GM21619 (cell line): Measurements from ENCODE around the gene BRD3.

Experiments
- ATAC-seq: cut with Tn5 transposase; IDR thresholded peaks from one replicate; pipeline ENCODE4 v1.9.1; 2021; ENCODE audit not compliant: unreplicated experiment

BRD3 gene

GRCh38 chr9:134039386-134040175, 28.2 kb downstream of the BRD3 start:
- ATAC-seq = no peak

GRCh38 chr9:134037641-134038040, 30.2 kb downstream of the BRD3 start:
- ATAC-seq = no peak

- no peak for ATAC-seq
Measured at GRCh38 chr9:134036130-134036529, 31.7 kb downstream of the BRD3 start.

- ATAC-seq = no peak
Measured at GRCh38 chr9:134035041-134036039, 32.5 kb downstream of the BRD3 start.

GRCh38 chr9:134034215-134035040, 33.4 kb downstream of the BRD3 start:
- ATAC-seq = no peak

GRCh38 chr9:134033516-134034214, 34.2 kb downstream of the BRD3 start:
- no peak for ATAC-seq

GRCh38 chr9:134032456-134033222, 35.2 kb downstream of the BRD3 start:
- ATAC-seq = no peak

GRCh38 chr9:134031783-134032182, 36.0 kb downstream of the BRD3 start:
- no peak for ATAC-seq

- no peak for ATAC-seq
Measured at GRCh38 chr9:134030821-134031470, 36.9 kb downstream of the BRD3 start.

GRCh38 chr9:134029248-134030226, 38.3 kb downstream of the BRD3 start:
- no peak for ATAC-seq

- no peak for ATAC-seq
Measured at GRCh38 chr9:134028575-134029247, 39.1 kb downstream of the BRD3 start.

- no peak for ATAC-seq
Measured at GRCh38 chr9:134028076-134028475, 39.8 kb downstream of the BRD3 start.

GRCh38 chr9:134027561-134027960, 40.3 kb downstream of the BRD3 start:
- ATAC-seq = no peak

GRCh38 chr9:134026981-134027380, 40.8 kb downstream of the BRD3 start:
- no peak for ATAC-seq

GRCh38 chr9:134026581-134026980, 41.2 kb downstream of the BRD3 start:
- no peak for ATAC-seq

- peak; percentile 44 for ATAC-seq
Measured at GRCh38 chr9:134025606-134026541, 42.0 kb downstream of the BRD3 start.
